Activated naive CD4-positive, alpha-beta T cell treated with anti-CD3 and anti-CD28 coated beads, Interleukin-2, amount 10 ng/mL, durations not matched to agents 7 days and 5 days (primary cell): ENCODE measurements around the gene CELF4.
"Not testable (repeated sequence)": the region's sequence is repeated elsewhere in the genome, so short reads cannot be mapped to it uniquely, and the experiment has no call there.

Source experiments
- CTCF ChIA-PET: fragments of 350-600 bp; sonication (Branson Sonifier 250); formaldehyde crosslinking; loops from one replicate; lab custom pipeline; 2021; ENCODE audit warnings: antibody characterized with exemption; lab: Charles Lee
- DNase-seq: peaks from one replicate; pipeline ENCODE4 v3.0.0-alpha.2; 2020
- H3K27ac Mint-ChIP-seq: one replicate; pipeline ENCODE4 v1.8.0; 2021; ENCODE audit warnings: mild to moderate bottlenecking, moderate library complexity, mixed read lengths
- H3K27me3 Mint-ChIP-seq: one replicate; pipeline ENCODE4 v1.8.0; 2021; ENCODE audit warnings: mild to moderate bottlenecking, mixed read lengths
- H3K36me3 Mint-ChIP-seq: one replicate; pipeline ENCODE4 v1.8.0; 2021; ENCODE audit warnings: mixed read lengths
- H3K4me1 Mint-ChIP-seq: one replicate; pipeline ENCODE4 v1.8.0; 2021; ENCODE audit warnings: mixed read lengths
- H3K4me3 Mint-ChIP-seq: one replicate; pipeline ENCODE4 v1.8.0; 2021; ENCODE audit warnings: mild to moderate bottlenecking, moderate library complexity, mixed read lengths
- H3K9me3 Mint-ChIP-seq: one replicate; pipeline ENCODE4 v1.8.0; 2021; ENCODE audit warnings: mixed read lengths

The CELF4 gene

DNA sequence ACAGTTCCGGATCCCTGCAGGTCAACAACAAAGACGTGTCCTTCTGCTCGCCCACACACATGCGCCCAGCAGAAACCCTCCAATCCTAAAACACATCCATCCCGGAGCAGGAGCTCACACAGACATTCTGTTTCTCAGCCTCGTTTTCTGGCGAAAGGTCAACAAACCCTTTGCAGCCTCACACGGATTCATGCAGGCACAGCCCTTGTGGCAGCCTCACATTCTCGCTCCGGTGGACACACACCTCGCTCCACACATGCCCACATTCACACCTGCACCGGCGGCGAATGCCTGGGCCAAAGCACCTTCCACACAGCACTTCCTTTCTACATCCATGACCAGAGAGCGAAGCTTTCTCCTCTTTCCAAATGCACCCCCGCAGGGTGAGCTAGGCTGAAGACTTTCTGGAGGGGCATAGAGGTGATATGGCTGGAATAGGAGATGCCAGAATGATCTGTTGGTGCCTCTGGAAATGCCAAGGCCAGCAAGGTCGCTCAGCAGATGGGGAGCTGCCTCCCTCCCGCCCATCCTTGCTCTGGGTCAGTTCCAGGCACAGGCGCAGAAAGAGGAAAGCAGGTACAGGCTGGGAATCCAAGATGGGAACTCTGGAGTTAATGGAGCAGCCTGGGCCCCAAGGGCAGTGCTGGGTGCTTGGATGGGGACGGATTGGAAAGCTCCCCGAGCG is 88.8 kb downstream of the CELF4 start:
- no peak for DNase-seq
- Mint-ChIP-seq H3K4me1 (no peaks in the 10 kb centered on the region), H3K27me3 (peaks cover 9% of the 10 kb centered on the region), H3K27ac (no peak overlapping the region), H3K4me3 (no peak overlapping the region), H3K9me3 (no peaks in the 10 kb centered on the region), H3K36me3 (no peaks in the 10 kb centered on the region)
- CTCF ChIA-PET = interaction anchor here (1.0 kb wide), 1 partner anchor 51 kb away, joined by 3 read pairs; no protein-coding TSS in a partner anchor

DNA sequence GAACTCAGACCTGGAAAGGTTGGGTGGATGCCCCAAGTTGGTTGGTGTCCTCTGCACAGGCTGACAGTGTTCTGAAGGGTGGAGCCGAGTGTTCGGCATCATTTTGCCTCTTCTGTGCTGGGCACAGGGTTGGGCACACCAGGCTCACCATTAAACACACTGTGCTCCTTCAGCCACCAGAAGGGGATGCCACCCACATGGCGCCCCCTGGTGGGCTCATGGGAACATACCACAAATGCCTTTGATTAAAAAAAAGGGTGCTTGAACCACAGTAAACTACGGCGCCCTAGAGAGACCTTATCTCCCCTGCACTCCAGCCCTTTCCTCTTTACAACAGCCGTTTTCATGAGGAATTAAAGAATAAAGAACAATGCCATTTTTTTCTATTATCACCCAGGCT is 89.4 kb downstream of the CELF4 start:
- H3K27me3 Mint-ChIP-seq = peaks cover 9% of the 10 kb centered on the region
- CTCF ChIA-PET = no interaction called here
- DNase-seq = peak; percentile 46

DNA sequence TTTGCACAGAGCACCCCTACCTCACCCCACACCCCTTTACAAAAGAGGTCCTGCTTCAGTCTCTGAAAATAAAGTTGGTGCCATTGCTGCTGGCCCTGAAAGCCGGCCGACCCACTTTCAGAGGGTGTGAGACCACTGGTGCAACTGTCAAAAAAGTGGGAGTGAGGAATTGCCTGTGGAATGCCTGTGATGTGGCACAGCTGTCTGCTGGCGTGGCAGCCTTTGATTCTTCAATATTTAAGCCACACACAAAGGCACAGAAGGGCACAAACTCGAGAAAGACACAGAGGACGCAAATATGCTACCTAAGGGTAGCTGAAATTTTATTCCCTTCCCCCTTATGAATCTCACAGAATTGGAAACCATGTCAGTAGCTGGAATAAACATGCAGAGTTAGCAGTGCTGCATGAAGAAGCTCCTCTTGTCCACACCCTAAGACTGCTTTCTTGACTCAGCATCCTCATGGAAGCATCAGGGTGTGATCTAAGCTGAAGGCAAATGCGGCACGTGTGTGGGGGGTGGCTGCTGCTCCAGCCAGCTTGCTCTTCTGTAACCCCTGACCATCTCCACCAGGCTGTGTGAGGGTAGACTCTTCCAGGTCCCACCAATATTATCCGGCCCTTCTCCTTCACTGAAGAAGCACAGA is 92.3 kb downstream of the CELF4 start:
- H3K27me3 Mint-ChIP-seq = peaks cover 4% of the 10 kb centered on the region
- no peak for DNase-seq
- no peaks in the 10 kb centered on the region for H3K36me3 Mint-ChIP-seq
- no peak overlapping the region for H3K27ac Mint-ChIP-seq
- H3K4me1 Mint-ChIP-seq = no peaks in the 10 kb centered on the region
- no peaks in the 10 kb centered on the region for H3K9me3 Mint-ChIP-seq
- CTCF ChIA-PET = interaction anchor here (2.0 kb wide), 1 partner anchor 87 kb away, joined by 7 read pairs; no protein-coding TSS in a partner anchor
- H3K4me3 Mint-ChIP-seq = no peak overlapping the region

More for the DNA sequence above, 89.4 kb downstream of the CELF4 start:
- H3K36me3 Mint-ChIP-seq = no peaks in the 10 kb centered on the region
- no peaks in the 10 kb centered on the region for H3K9me3 Mint-ChIP-seq
- H3K4me1 Mint-ChIP-seq = no peaks in the 10 kb centered on the region
- H3K4me3 Mint-ChIP-seq = no peak overlapping the region
- no peak overlapping the region for H3K27ac Mint-ChIP-seq

DNA sequence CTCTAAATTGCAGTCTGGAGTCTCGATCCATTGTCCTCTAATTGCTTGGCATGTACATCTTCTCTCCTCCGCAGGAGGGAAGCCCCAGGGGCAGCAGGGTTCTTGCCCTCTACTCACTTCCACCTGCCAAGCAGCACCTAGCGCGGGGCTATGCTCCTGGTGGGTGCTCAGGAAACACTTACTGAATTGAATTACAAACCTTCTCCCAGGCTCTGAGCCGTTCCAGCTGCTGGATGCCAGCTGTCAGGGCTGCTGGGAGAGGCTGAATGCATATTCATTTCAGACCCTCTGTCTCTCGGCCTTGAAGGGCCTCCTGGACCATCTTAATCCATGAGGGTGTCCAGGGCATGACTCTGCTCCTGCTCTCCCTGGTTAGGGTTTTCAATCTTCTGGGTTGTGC is 94.0 kb downstream of the CELF4 start:
- H3K27ac Mint-ChIP-seq = no peak overlapping the region
- no peak overlapping the region for H3K4me3 Mint-ChIP-seq
- H3K36me3 Mint-ChIP-seq = no peaks in the 10 kb centered on the region
- no peaks in the 10 kb centered on the region for H3K4me1 Mint-ChIP-seq
- no peaks in the 10 kb centered on the region for H3K9me3 Mint-ChIP-seq
- CTCF ChIA-PET = no interaction called here
- no peak for DNase-seq
- peaks cover under 1% of the 10 kb centered on the region for H3K27me3 Mint-ChIP-seq

DNA sequence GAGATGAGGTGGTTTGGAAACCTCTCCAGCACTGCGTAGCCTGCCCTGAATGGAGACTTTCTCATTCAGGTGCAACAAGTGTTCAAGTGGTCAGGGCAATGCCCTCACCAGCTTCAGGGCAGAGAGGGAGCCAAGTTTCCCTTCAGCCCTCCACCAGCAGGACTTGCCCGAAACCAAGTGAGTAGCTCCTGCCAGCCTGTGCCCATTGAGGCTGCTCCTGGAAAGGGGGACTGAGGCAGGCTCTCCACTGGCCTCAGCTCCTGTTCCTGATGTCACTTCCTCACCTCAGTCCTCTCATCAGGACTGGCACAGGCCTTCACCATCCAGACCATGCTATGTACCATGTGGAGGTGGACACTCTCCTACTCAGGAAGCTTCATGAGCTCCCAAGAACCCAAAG is 94.6 kb downstream of the CELF4 start:
- Mint-ChIP-seq H3K4me3 (no peak overlapping the region), H3K4me1 (no peaks in the 10 kb centered on the region), H3K36me3 (no peaks in the 10 kb centered on the region), H3K27me3 (peaks cover 1% of the 10 kb centered on the region), H3K9me3 (no peaks in the 10 kb centered on the region), H3K27ac (no peak overlapping the region)
- DNase-seq = no peak
- CTCF ChIA-PET = no interaction called here

DNA sequence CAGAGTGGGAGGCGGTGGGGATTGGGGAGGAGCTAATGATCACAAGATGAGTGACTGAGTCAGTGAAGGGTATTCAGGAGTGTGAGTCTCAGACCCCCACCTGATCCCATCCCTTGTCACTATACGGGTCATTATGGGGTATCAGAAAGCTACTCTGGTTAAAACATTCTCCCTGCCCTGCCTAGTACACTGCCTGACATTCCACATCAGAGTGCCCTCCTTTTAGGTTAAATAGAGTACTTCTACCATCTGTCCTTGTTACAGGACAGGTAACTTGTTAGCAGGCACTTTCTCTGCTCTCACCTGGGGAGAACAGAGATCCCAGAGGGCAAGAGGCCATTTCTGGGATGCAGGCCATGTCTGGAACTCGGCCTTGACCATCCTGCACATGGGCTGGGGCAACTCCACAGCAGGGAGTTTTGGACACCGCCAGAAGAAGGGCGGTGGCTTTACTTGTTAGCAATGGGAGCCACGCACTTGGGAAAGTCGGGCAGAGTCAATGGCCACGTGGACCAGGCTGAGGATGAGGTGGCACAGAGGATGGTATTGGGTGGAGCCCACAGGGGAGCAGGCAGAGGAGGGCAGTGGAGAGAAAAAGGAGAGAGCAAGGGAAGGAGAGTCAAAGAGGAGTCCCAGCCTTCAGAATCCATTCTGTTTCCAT is 98.5 kb downstream of the CELF4 start:
- no peaks in the 10 kb centered on the region for H3K36me3 Mint-ChIP-seq
- no peak overlapping the region for H3K4me3 Mint-ChIP-seq
- peaks cover 3% of the 10 kb centered on the region for H3K27me3 Mint-ChIP-seq
- DNase-seq = no peak
- no peaks in the 10 kb centered on the region for H3K4me1 Mint-ChIP-seq
- CTCF ChIA-PET = no interaction called here
- no peak overlapping the region for H3K27ac Mint-ChIP-seq
- H3K9me3 Mint-ChIP-seq = no peaks in the 10 kb centered on the region

DNA sequence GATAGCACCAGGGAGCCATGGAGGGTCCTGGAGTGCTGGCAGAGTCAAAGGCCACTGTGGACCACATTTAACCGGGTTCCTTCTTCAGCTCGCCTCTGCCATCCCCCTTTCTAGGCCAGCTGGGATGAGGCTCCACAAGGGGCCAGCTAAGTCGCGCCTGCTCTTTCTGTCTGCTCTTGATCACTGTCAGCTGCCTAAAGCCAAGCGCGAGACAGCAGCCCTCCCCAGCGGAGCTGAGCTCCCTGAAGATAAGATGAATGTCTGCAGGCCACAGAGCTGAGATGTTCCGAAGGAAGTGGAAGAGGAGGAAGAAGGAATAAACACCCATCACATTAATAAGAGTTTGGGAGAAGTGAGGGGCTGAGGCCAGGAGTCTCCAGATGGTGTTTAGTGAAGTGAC is 99.6 kb downstream of the CELF4 start:
- Mint-ChIP-seq H3K36me3 (no peaks in the 10 kb centered on the region), H3K27ac (no peak overlapping the region), H3K4me1 (no peaks in the 10 kb centered on the region), H3K4me3 (no peak overlapping the region), H3K9me3 (no peaks in the 10 kb centered on the region), H3K27me3 (peaks cover 3% of the 10 kb centered on the region)
- CTCF ChIA-PET = interaction anchor here (0.9 kb wide), 1 partner anchor 50 kb away, joined by 3 read pairs; no protein-coding TSS in a partner anchor
- DNase-seq = no peak

DNA sequence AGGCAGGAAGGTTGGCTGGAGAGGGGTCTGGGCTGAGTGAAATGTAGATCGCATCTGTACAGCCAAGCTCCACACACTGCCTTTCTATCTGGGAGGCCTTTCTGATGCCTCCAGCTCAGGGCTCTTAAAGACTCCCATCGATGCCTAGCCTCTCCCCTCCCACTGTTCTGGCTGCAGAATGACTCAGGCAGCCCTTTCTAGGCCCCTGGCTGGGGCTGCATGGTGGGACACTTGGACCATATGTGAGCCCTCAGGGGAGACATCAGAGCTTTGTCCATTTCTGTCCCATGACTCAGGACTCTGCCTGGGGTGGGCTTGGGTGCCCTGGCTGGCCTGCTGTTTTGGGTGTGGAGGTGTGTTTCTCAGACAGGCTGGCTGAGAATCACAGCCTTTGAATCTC is 101.3 kb downstream of the CELF4 start:
- no peaks in the 10 kb centered on the region for H3K36me3 Mint-ChIP-seq
- H3K4me3 Mint-ChIP-seq = no peak overlapping the region
- no peak for DNase-seq
- no peaks in the 10 kb centered on the region for H3K9me3 Mint-ChIP-seq
- no peaks in the 10 kb centered on the region for H3K4me1 Mint-ChIP-seq
- CTCF ChIA-PET = no interaction called here
- peaks cover 3% of the 10 kb centered on the region for H3K27me3 Mint-ChIP-seq
- H3K27ac Mint-ChIP-seq = no peak overlapping the region

DNA sequence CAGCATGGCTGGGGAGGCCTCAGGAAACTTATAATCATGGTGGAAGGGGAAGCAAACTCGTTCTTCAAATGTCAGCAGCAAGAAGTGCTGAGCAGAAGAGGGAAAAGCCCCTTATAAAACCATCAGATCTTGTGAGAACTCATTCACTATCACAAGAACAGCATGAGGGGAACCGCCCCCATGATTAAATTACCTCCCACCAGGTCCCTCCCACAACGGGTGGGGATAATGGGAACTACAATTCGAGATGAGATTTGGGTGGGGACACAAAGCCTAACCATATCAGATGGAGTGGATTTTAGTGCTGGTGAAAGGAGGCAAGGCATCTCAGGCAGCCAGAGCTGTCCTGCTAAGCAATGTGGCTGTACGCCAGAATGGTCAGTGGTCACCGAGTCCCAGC is 104.3 kb downstream of the CELF4 start:
- DNase-seq, H3K27ac Mint-ChIP-seq, H3K9me3 Mint-ChIP-seq, H3K4me3 Mint-ChIP-seq, H3K36me3 Mint-ChIP-seq, H3K27me3 Mint-ChIP-seq, CTCF ChIA-PET, H3K4me1 Mint-ChIP-seq: not testable (repeated sequence)

DNA sequence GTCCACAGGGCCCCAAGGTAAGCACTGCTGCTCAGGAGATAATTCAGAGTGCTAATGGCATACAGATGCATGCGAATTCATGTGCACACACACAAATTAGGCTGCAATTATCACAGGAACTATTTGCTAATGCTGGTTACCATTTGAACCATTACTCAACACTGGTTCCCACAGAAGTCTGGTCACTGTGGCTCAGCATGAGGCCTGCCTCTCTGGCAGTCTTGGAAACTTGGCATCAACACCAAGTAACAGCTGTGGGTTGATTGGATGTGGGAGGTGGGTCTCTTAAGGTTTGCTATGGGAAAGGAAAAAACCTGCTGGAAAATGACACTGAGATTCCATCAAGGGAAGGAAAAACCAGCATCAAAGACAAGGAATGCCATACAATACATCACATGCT is 105.0 kb downstream of the CELF4 start:
- Mint-ChIP-seq H3K4me1 (no peaks in the 10 kb centered on the region), H3K27me3 (no peaks in the 10 kb centered on the region), H3K27ac (no peak overlapping the region), H3K4me3 (no peak overlapping the region), H3K36me3 (no peaks in the 10 kb centered on the region), H3K9me3 (no peaks in the 10 kb centered on the region)
- CTCF ChIA-PET = interaction anchor here (0.7 kb wide), 1 partner anchor 77 kb away, joined by 3 read pairs; no protein-coding TSS in a partner anchor
- no peak for DNase-seq

DNA sequence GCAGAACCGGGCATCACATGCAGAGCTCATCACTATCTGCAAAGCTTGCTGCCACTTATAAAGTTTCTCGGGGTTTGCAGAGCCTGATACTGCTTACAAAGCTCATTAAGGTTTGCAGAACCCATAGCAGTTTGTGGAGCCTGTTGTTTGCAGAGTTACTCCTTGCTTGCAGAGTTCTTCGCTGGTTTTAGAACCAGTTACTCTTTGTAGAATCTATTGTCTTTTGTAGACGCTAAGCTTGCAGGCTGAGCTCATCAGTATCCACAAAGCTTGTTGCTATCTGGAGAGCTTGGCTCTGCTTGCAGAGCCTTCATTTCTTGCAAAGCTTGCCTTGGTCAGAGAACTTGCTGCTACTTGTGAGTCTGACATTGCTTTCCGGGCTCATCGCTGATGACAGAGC is 106.9 kb downstream of the CELF4 start:
- H3K27me3 Mint-ChIP-seq = no peaks in the 10 kb centered on the region
- CTCF ChIA-PET = no interaction called here
- no peaks in the 10 kb centered on the region for H3K36me3 Mint-ChIP-seq
- H3K9me3 Mint-ChIP-seq = no peaks in the 10 kb centered on the region
- no peak overlapping the region for H3K4me3 Mint-ChIP-seq
- no peak for DNase-seq
- no peak overlapping the region for H3K27ac Mint-ChIP-seq
- no peaks in the 10 kb centered on the region for H3K4me1 Mint-ChIP-seq

DNA sequence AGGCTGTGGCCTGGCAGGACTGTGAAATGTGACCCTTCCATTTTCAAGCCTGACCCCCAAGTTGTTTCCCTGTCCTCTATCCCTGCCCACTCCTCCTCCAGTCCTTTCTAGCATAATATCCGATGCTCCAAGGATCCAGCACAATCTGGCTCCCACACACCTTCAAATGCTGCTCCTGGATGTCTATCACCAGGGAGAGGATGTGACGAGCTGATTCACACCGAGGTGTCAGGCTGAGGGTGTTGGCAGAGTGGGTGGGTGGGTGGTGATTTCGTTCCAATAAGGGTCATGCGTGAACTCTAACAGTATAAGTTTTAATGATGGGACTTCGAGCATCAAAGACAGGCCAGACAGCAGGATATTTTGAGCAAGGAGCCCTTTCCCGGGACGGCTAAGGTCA is 107.8 kb downstream of the CELF4 start:
- H3K36me3 Mint-ChIP-seq = no peaks in the 10 kb centered on the region
- H3K4me1 Mint-ChIP-seq = no peaks in the 10 kb centered on the region
- H3K27me3 Mint-ChIP-seq = no peaks in the 10 kb centered on the region

DNA sequence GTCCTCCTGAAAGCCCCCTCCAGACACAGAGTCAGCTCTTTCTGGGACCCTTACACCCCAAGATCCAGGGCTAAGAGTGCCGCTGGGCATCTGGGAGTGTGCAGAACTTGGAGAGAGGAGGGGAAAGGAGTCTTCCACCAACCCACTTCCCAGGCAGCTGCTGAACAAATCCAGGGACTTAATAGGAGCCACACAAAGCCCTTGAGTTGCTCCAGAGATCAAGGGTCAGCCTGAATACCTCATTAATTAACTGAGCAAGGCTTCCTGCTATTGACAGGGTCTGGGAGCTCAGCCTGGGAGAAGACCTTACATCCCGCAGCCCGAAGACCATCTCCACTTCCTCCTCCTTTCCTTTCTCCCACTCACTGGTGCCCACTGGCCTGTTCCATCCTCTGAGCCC is 108.3 kb downstream of the CELF4 start:
- H3K27ac Mint-ChIP-seq = no peak overlapping the region
- no peak for DNase-seq
- no peaks in the 10 kb centered on the region for H3K36me3 Mint-ChIP-seq
- no peak overlapping the region for H3K4me3 Mint-ChIP-seq
- CTCF ChIA-PET = no interaction called here
- H3K27me3 Mint-ChIP-seq = no peaks in the 10 kb centered on the region
- no peaks in the 10 kb centered on the region for H3K9me3 Mint-ChIP-seq
- no peaks in the 10 kb centered on the region for H3K4me1 Mint-ChIP-seq

More for the DNA sequence above, 107.8 kb downstream of the CELF4 start:
- no peak for DNase-seq
- H3K9me3 Mint-ChIP-seq = no peaks in the 10 kb centered on the region
- no peak overlapping the region for H3K4me3 Mint-ChIP-seq
- H3K27ac Mint-ChIP-seq = no peak overlapping the region
- CTCF ChIA-PET = no interaction called here

DNA sequence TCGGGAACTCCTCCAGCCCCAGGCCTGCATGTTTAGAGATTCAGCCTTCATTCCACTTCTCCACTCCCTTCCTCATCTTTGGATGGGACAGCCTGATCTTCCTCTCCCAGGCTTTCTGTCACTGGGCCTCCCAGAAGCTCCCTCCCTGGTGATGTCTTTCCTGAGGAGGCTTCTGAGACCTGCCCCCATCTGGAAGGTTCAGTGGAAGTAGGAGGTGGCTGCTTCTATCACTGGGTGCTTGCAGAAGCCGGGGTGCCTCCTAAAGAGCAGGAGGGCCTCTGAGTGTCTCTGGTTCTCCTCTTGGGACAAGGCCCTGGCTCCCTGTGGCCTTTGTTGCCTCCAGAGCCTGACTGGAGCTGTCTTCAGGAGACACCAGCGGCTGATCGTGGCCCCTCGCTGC is 108.7 kb downstream of the CELF4 start:
- Mint-ChIP-seq H3K4me1 (no peaks in the 10 kb centered on the region), H3K9me3 (no peaks in the 10 kb centered on the region), H3K4me3 (no peak overlapping the region), H3K36me3 (no peaks in the 10 kb centered on the region), H3K27me3 (no peaks in the 10 kb centered on the region), H3K27ac (no peak overlapping the region)
- CTCF ChIA-PET = no interaction called here
- no peak for DNase-seq

DNA sequence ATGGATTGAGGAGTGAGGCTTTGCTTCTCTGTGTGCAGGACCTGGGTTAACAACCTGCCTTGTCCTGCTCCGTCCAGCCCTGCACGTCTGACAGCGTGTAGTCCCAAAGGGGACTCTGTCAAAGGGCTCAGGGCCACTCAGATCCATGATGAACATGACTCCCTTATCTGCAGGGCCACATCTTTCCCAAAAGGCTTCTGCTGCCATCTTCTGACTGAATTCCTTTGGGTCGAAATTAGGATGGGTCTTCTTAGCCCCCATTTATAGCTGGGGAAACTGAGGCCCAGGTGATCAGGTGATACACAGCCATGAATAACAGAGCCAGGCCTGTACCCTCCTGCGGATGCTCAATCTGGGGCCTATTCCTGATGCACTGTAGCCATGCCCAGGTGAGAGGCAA is 109.2 kb downstream of the CELF4 start:
- DNase-seq = no peak
- no peaks in the 10 kb centered on the region for H3K4me1 Mint-ChIP-seq
- H3K27me3 Mint-ChIP-seq = no peaks in the 10 kb centered on the region
- H3K9me3 Mint-ChIP-seq = no peaks in the 10 kb centered on the region
- H3K27ac Mint-ChIP-seq = no peak overlapping the region
- no peak overlapping the region for H3K4me3 Mint-ChIP-seq
- CTCF ChIA-PET = no interaction called here
- H3K36me3 Mint-ChIP-seq = no peaks in the 10 kb centered on the region
